GM12878 (cell line): Measurements from ENCODE around the gene DIRAS1. TPM values are rescaled to one million over a fixed set of nuclear protein-coding genes. Genes with fewer than 3 reads are reported as not detected.

Experiments used
- ATAC-seq: fragments of 200-7000 bp; cut with Tn5 transposase; 3 replicates; pipeline ENCODE4 v1.9.1; 2020; ENCODE audit warnings: mild to moderate bottlenecking, moderate library complexity
- BruUV-seq: library from RNA; stranded (reverse); fragments of 400-500 nt; replicated peaks from 2 replicates; lab custom pipeline; 2021; lab: Mats Ljungman, UMichigan
- CTCF ChIA-PET: fragments of 300-600 bp; sonication (Branson Sonifier 250); formaldehyde crosslinking; extraction: SDS; loops from one replicate; lab custom pipeline; 2021; ENCODE audit warnings: inconsistent platforms; lab: Yijun Ruan, JAX
- POLR2A ChIA-PET: fragments of 350-600 bp; formaldehyde crosslinking; extraction: SDS; loops from one replicate; lab custom pipeline; 2021; ENCODE audit warnings: inconsistent platforms; lab: Charles Lee
- RAD21 ChIA-PET: fragments of 300-600 bp; sonication (Branson Sonifier 250); formaldehyde crosslinking; loops from one replicate; lab custom pipeline; 2023; ENCODE audit warnings: antibody characterized with exemption; ENCODE audit not compliant: unreplicated experiment; lab: Charles Lee
- SMC1A ChIA-PET: fragments of 300-600 bp; sonication (Branson Sonifier 250); formaldehyde crosslinking; loops from one replicate; lab custom pipeline; 2023; ENCODE audit not compliant: unreplicated experiment, uncharacterized antibody; lab: Charles Lee
- DNase-seq: peaks from one replicate; pipeline ENCODE4 v3.0.0-alpha.2; 2011; ENCODE audit warnings: low read depth, low spot score
- FAIRE-seq: peaks from 3 replicates; lab custom pipeline; 2011; peaks lifted over from hg19 to GRCh38; lab: Jason Lieb, UNC
- H2AFZ ChIP-seq: 2 replicates; pipeline ENCODE4 v1.6.0; 2011; ENCODE audit warnings: low read depth, low read length, control low read depth; ENCODE audit not compliant: control insufficient read depth
- H3K27ac ChIP-seq: 2 replicates; pipeline ENCODE4 v1.5.1; 2011; ENCODE audit warnings: control low read depth; ENCODE audit not compliant: control insufficient read depth, insufficient read depth
- H3K27me3 ChIP-seq, 2 experiments: replicated peaks in 1 of 2; 2 replicates each; pipeline versions ENCODE4 v1.6.0 to v1.6.1; 2011; ENCODE audit warnings: low read length in 1 of 2; ENCODE audit not compliant: control insufficient read depth in 2 of 2, insufficient read depth in 2 of 2
- H3K36me3 ChIP-seq, 2 experiments: 2 replicates each; pipeline ENCODE4 v1.5.1; 2011; ENCODE audit warnings: low read length in 1 of 2; ENCODE audit not compliant: control insufficient read depth in 2 of 2, insufficient read depth in 2 of 2
- H3K4me1 ChIP-seq: 2 replicates; pipeline ENCODE4 v1.6.1; 2011; ENCODE audit warnings: mild to moderate bottlenecking, low read length, moderate library complexity, mixed read lengths; ENCODE audit not compliant: control insufficient read depth, insufficient read depth
- H3K4me2 ChIP-seq: 2 replicates; pipeline ENCODE4 v1.6.0; 2011; ENCODE audit warnings: control low read depth; ENCODE audit not compliant: control insufficient read depth, insufficient read depth
- H3K4me3 ChIP-seq: fragments of 200-600 bp; sonication (generic); 2 replicates; pipeline ENCODE4 v1.5.1; 2016
- H3K79me2 ChIP-seq: 2 replicates; pipeline ENCODE4 v1.6.0; 2011; ENCODE audit warnings: low read length; ENCODE audit not compliant: control insufficient read depth, insufficient read depth
- H3K9ac ChIP-seq: 2 replicates; pipeline ENCODE4 v1.8.0; 2011; ENCODE audit warnings: low read length, control low read depth, mixed read lengths; ENCODE audit not compliant: control insufficient read depth, insufficient read depth
- H3K9me3 ChIP-seq: replicated peaks from 3 replicates; pipeline ENCODE4 v1.5.1; 2011; ENCODE audit warnings: mild to moderate bottlenecking, low read length; ENCODE audit not compliant: control insufficient read depth, insufficient read depth
- H4K20me1 ChIP-seq: 2 replicates; pipeline ENCODE4 v1.6.0; 2011; ENCODE audit not compliant: control insufficient read depth, insufficient read depth
- ASH2L ChIP-seq: fragments of 300-600, 200-600 bp; sonication (generic); IDR thresholded peaks from 2 replicates; pipeline ENCODE4 v1.6.1; 2017; ENCODE audit warnings: low read depth, mild to moderate bottlenecking, borderline replicate concordance
- ATF2 ChIP-seq: IDR thresholded peaks from 2 replicates; pipeline ENCODE4 v1.6.1; 2012; ENCODE audit warnings: low read length, inconsistent platforms
- BACH1 ChIP-seq: fragments of 450-650 bp; IDR thresholded peaks from 2 replicates; pipeline ENCODE4 v1.6.1; 2017; ENCODE audit warnings: mild to moderate bottlenecking, borderline replicate concordance
- BCL3 ChIP-seq: IDR thresholded peaks from 2 replicates; pipeline ENCODE4 v1.6.1; 2011; ENCODE audit warnings: borderline replicate concordance, low read depth, mild to moderate bottlenecking, moderate library complexity, low read length; ENCODE audit not compliant: insufficient read depth, poor library complexity, severe bottlenecking
- BMI1 ChIP-seq: fragments of 450-650 bp; IDR thresholded peaks from 2 replicates; pipeline ENCODE4 v1.6.1; 2016; ENCODE audit warnings: mild to moderate bottlenecking, moderate library complexity, borderline replicate concordance
- CHD1 ChIP-seq: IDR thresholded peaks from 2 replicates; pipeline ENCODE4 v1.6.1; 2012; ENCODE audit warnings: low read depth, low read length, improper control_type of control experiment
- FOXK2 ChIP-seq: fragments of 450-650 bp; IDR thresholded peaks from 2 replicates; pipeline ENCODE4 v1.6.1; 2017; ENCODE audit warnings: mild to moderate bottlenecking, moderate library complexity
- HDGF ChIP-seq: fragments of 450-650 bp; IDR thresholded peaks from 2 replicates; pipeline ENCODE4 v1.6.1; 2016; ENCODE audit warnings: antibody characterized with exemption
- IKZF1 ChIP-seq: fragments of 450-650 bp; conservative IDR thresholded peaks from 2 replicates; pipeline ENCODE4 v1.6.1; 2017; ENCODE audit warnings: antibody characterized with exemption, mild to moderate bottlenecking
- STAT1 ChIP-seq: fragments of 450-650 bp; conservative IDR thresholded peaks from 2 replicates; pipeline ENCODE4 v1.6.1; 2014; ENCODE audit warnings: antibody characterized with exemption, mild to moderate bottlenecking
- SUZ12 ChIP-seq: fragments of 200-600 bp; sonication (generic); IDR thresholded peaks from one replicate; pipeline ENCODE4 v1.6.1; 2018; ENCODE audit warnings: antibody characterized with exemption, mild to moderate bottlenecking; ENCODE audit not compliant: unreplicated experiment
- TCF12 ChIP-seq: IDR thresholded peaks from 2 replicates; pipeline ENCODE4 v1.6.1; 2011; ENCODE audit warnings: low read depth, mild to moderate bottlenecking, low read length
- whole genome bisulfite sequencing: methylation state at CpG from one replicate; pipeline ENCODE4 v1.1.6; 2016; ENCODE audit warnings: low lambda C conversion rate; ENCODE audit not compliant: insufficient replicate concordance, insufficient coverage; ENCODE audit errors: missing lambda C conversion rate; 5-methylcytosine and 5-hydroxymethylcytosine counted together
- in situ Hi-C: fragments of 300-500 bp; cut with MboI; formaldehyde crosslinking; loops from 9 replicates; pipeline ENCODE4 v1.14.3; 2018; ENCODE audit warnings: mixed read lengths
- intact Hi-C: fragments of 100-400 bp; cut with micrococcal nuclease; formaldehyde crosslinking; loops from one replicate; pipeline ENCODE4 v1.14.2; 2022; ENCODE audit not compliant: unreplicated experiment
- polyA plus RNA-seq, 11 experiments: library from polyadenylated mRNA; depleted of rRNA in 4 of 11; unstranded in 6 of 11; stranded (reverse) in 5 of 11; fragments of >200 nt; fragmentation: Nextera tagmentation in 4 of 11; fragmentation: Illumina TruSeq in 1 of 11; extraction: Ambion mirVana in 4 of 11; extraction: Trizol in 1 of 11; gene quantifications; 1 replicate in 1 of 11; 2 replicates in 10 of 11; pipeline versions ENCODE4 v1.2.1 to v1.2.3, GENCODE V29; 2011 to 2016; ENCODE audit warnings: inconsistent platforms in 2 of 11, missing spikeins in 2 of 11, low read depth in 1 of 11
- total RNA-seq, 4 experiments: library from RNA; depleted of rRNA in 3 of 4; stranded (reverse); fragments of >200 nt in 3 of 4; fragmentation: Illumina TruSeq in 1 of 4; extraction: Trizol in 1 of 4; gene quantifications; 2 replicates each; pipeline versions ENCODE4 v1.2.1 to v1.2.3, GENCODE V29; 2013 to 2021
- TF ChIP-seq, protein P1 (sequence below): fragments of 450-650 bp; IDR thresholded peaks from 2 replicates; pipeline ENCODE4 v1.6.1; 2017; ENCODE audit warnings: mild to moderate bottlenecking, low read depth, inconsistent platforms; ENCODE audit not compliant: poor library complexity, severe bottlenecking

DIRAS1 gene
- total and polyA plus RNA-seq, 10 of the 15 experiments (the other 5 are each of a cell fraction or from before 2014, with no cell fraction given): 0.04 to 0.18 (median 0.08) TPM; not detected in 3

DNA sequence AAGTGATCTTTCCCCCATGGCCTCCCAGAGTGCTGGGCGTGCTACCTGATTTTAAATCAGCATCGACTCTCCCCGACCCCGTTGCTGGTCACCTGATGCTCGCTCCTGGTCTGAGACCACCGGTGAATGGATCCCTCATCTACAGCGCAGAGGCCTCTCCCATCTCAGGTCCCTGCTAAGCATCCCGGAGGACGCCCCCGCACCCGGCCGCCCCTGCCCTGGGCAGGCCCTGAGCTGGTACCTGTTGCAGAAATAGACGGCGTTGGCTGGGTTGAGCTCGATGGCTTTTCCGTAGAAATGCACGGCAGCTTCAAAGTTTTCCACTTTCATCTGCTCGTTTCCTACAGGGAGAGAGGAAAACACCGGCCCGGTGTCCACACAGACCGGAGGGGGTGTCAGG lies 43.8 kb upstream of the DIRAS1 start:
- in situ Hi-C loops (no loop called here), intact Hi-C loops (no loop called here)
- no peak overlapping the region for H3K4me3 ChIP-seq
- H3K9me3 ChIP-seq: no peaks in the 10 kb centered on the region
- POLR2A ChIA-PET: no interaction called here
- no TSS peak for BruUV-seq
- no peak for TF ChIP-seq CHD1
- TF ChIP-seq BMI1: no peak
- TF ChIP-seq BCL3: no peak
- no peak for TF ChIP-seq STAT1
- TF ChIP-seq TCF12: no peak
- no peak for TF ChIP-seq FOXK2
- no peak for TF ChIP-seq BACH1
- no peak for TF ChIP-seq ATF2
- TF ChIP-seq, protein P1, sequence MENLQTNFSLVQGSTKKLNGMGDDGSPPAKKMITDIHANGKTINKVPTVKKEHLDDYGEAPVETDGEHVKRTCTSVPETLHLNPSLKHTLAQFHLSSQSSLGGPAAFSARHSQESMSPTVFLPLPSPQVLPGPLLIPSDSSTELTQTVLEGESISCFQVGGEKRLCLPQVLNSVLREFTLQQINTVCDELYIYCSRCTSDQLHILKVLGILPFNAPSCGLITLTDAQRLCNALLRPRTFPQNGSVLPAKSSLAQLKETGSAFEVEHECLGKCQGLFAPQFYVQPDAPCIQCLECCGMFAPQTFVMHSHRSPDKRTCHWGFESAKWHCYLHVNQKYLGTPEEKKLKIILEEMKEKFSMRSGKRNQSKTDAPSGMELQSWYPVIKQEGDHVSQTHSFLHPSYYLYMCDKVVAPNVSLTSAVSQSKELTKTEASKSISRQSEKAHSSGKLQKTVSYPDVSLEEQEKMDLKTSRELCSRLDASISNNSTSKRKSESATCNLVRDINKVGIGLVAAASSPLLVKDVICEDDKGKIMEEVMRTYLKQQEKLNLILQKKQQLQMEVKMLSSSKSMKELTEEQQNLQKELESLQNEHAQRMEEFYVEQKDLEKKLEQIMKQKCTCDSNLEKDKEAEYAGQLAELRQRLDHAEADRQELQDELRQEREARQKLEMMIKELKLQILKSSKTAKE: no peak
- TF ChIP-seq IKZF1: no peak
- TF ChIP-seq ASH2L: no peak
- TF ChIP-seq SUZ12: no peak
- no peak for TF ChIP-seq HDGF
- H3K27me3 ChIP-seq: no peaks in the 10 kb centered on the region
- no peak overlapping the region for H3K27ac ChIP-seq
- H3K9ac ChIP-seq: no peak overlapping the region
- ATAC-seq: no peak
- 96% methylated on average over 21 of the region's 21 CpGs for WGBS
- H2AFZ ChIP-seq: no peak overlapping the region
- H3K4me2 ChIP-seq: no peak overlapping the region
- RAD21 ChIA-PET: interaction anchor here (0.6 kb wide), 1 partner anchor 1224 kb away, joined by 3 read pairs; no protein-coding TSS in a partner anchor
- FAIRE-seq: no peak
- peaks cover 5% of the 10 kb centered on the region for H3K79me2 ChIP-seq
- SMC1A ChIA-PET: no interaction called here
- no peak for DNase-seq
- peaks cover 5 to 52% of the 10 kb centered on the region in 2 experiments for H3K36me3 ChIP-seq
- no peaks in the 10 kb centered on the region for H4K20me1 ChIP-seq
- H3K4me1 ChIP-seq: no peaks in the 10 kb centered on the region
- CTCF ChIA-PET: no interaction called here
